HT-29 (cell line): Measurements from ENCODE around the gene DCP1B. TPM values are rescaled to one million over a fixed set of nuclear protein-coding genes. Genes with fewer than 3 reads are reported as not detected.

Experiments
- DNase-seq: peaks from one replicate; pipeline ENCODE4 v3.0.0-alpha.2; 2015; ENCODE audit warnings: low spot score
- total RNA-seq: library from RNA; depleted of rRNA; stranded (reverse); fragments of >200 nt; shearing (Covaris generic); gene quantifications from 2 replicates; pipeline ENCODE4 v1.2.3, GENCODE V29; 2014

Gene DCP1B
- total RNA-seq, 1 experiment from 2014 or later = 2.6 TPM

- DNase-seq = no peak
Observed at GRCh38 chr12:2017546-2018337, 13.5 kb upstream of the DCP1B start.

DNA sequence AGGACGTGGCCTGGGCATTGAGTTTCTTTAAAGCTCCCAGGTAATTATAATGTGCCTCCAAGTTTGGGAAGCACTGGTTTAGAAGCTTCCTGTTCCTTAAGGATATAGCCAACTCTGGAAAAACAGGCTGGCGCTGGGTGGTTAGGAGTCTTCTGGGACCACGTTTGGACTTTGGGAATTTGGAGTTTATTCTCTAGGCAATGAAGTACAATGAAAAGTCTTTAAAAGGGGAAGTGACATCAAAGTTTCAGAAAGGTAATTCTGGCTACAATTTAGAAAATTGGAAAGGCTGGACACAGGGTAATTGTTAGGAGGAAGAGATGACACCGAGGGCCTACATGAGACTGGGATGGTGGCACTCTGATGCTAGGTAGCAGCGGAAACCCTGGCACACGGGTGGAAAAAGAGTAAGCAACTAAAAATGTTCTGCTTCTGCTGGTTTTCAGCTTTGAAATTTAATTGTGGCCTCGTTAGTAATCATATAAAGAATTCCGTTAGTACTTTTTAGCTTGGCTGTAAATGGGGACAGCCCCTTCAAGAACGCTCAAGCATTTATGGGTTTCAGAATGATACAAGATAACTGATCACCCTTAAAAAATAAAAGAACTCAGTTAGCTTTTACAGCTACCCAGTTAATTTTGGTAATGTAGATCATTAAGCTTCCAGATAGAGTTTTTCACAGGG, 12.7 kb upstream of the DCP1B start:
- no peak for DNase-seq

GRCh38 chr12:2014231-2014630, 10.0 kb upstream of the DCP1B start:
- no peak for DNase-seq

- no peak for DNase-seq
Observed at GRCh38 chr12:2013527-2014223, 9.4 kb upstream of the DCP1B start.

GRCh38 chr12:2013086-2013485, 8.8 kb upstream of the DCP1B start:
- no peak for DNase-seq

DNA sequence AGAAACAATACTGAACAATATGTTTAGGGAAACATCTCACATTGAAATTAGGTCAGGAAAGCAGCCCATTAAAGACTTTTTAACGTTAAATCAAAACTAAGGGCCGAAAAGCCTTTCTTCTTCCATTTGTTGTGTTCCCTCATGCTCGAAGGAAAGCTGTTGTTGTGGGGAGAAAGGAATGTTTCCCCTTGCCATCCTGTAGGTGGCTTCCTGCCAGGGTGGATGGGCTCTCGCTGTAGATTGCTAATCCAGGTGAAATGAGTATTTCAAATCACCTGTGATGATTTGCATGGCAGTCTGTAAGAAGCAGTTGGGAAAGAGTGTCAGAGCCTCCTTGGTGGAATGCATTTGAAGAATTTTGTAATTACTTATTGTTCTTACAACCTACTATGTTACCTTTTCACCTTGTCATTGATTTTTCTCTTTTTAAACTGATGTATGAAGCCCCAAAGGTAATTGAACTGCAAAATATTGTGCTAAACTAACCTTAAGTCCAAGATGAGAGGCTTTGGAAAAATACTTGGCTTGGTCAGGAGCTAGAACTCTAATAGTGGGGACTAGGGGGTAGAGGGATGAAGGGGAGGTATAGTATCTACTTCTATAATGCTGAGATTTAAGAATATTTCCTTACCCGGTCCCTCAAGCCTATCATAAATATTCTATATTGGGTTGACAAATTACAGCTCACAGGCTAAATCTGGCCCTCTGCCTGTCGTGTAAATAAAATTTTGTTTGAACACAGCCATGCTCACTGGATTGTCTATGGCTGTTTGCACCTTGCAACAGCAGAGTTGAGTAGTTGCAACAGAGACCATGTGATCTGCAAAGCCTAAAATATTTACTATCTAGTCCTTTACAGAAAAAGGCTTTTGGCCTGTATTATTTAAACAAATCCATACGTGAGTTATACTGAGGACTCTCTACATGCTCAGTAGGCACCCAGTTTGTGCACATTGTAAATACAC, 7.7 kb upstream of the DCP1B start:
- DNase-seq = no peak

DNA sequence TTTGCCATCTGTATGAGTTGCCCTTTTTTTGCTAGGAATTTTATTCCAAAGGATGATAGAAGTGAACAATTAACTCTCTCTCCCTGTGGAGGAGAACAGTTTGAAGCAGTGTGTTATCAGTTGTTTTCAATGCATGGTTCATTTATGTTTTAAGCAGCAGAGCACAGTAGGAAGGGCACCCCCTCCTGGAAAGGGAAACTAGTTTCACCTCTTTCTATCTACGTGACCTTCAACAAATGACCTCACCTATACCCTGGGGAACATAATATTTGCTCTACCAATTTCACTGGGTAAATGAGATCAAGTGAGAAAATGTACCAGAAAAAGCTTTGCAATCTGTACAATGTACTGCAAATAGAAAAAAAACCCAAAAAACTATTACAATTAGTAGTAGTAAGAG, 5.4 kb upstream of the DCP1B start:
- DNase-seq = no peak

GRCh38 chr12:2008677-2009076, 4.4 kb upstream of the DCP1B start:
- no peak for DNase-seq

- peak; percentile 52 for DNase-seq
Observed at GRCh38 chr12:2003676-2004112, 563 bp downstream of the DCP1B start.

DNA sequence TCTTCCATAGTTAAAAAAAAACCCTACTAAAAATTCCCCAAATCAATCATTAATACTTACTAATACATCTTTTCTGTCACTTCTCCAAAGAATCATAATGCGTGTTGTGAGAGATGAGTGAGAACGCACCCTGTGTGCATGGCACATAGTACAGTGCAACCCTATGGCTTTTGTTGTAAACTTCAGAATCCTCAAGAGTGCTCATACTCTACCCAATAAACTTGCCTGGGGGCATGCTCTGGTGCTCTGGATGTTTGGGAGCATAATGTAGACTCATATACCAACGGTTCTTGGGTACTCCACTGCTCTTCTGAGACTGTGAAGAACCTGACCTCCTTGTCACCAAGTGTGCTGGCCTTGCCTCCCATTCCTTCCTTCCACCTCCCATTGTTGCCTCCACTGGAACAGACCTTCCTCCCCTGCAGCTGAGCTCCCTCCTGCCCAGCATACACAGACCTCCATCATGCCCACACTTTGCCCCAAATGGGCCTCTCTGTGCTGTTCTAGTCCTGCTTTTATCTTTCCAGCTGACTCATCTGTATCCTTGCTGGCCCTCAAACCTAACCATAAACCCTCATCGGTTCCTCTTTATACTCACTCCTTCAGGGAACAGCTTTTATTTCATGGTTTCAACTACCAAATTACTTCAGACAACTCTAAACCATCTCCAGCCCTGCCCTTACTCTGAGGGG, 8.9 kb downstream of the DCP1B start:
- DNase-seq = no peak

DNA sequence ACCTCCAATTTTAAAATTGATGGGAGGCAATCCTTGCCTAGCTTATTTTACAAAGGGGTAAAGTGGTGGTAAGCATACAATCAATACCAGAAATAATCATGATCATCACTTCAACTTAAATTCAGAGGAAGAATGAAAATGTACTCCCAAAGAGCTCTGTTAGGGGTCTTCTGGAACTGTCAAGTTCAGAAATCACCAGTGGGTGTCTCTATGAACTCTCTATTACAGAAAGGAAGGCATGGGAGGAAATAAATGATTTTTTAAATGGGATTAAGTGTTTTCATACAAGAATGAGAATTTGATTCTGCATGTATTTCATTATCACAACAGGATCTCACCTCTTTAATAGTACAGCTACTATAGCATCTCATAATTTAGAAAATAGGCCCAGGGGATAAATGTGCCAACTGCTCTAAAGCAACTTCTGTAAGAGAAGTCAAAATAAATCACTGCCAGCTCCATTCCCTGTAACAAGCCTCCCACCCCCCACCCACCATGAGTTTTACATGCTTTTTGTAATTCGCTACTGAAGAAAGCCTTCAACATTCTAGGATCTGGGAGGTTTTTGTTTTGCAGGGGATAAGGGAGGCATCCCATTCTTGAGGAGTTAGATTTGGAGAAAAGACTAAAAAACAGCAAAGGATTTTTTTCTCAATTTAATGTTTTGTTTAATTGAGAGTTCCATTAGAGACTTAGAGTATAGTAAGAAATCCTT, 9.7 kb downstream of the DCP1B start:
- no peak for DNase-seq

DNA sequence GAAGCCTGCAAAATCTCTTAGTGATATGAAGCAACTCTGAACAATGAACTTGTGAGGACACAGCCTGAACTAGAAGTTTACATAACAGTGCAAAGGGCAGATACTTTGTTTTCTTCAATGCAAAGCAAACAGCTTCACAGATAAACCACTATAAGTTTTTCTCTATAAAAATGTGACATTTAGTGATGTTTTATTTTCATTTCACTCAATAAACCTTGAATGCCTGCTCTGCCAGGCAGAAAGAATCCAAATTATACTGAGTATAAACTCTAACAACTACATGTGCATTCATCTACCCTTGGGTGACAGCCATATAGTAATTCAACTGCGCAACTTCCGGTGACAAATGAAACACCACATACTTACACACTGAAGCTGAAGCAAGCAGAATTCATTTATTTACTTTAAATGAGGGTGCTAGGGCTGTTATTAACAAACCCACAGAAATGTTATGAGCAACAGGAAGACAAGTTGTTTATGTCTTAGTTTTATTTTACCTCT, 10.3 kb downstream of the DCP1B start:
- DNase-seq = no peak

- no peak for DNase-seq
Observed at GRCh38 chr12:1993341-1993740, 10.9 kb downstream of the DCP1B start.

GRCh38 chr12:1992732-1993131, 11.5 kb downstream of the DCP1B start:
- peak; percentile 13 for DNase-seq

- DNase-seq = no peak
Observed at GRCh38 chr12:1989111-1989510, 15.1 kb downstream of the DCP1B start.

DNA sequence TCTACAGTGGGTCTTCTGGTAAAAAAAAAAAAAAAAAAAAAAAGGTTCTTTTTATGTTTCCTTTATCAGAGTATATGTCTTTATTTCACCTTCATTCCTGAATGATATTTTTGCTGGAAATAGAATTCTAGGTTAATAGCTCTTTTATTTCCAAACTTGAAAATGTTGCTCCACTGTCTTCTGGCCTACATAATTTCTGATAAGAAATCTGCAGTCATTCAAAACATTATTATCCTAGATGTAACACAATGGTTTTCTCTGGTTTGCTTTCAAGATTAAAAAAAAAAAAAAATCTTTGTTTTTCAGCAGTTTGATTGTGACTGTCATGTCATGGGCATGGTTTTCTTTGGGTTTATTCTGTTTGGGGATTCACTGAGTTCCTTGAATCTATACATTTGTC, 19.5 kb downstream of the DCP1B start:
- no peak for DNase-seq

DNA sequence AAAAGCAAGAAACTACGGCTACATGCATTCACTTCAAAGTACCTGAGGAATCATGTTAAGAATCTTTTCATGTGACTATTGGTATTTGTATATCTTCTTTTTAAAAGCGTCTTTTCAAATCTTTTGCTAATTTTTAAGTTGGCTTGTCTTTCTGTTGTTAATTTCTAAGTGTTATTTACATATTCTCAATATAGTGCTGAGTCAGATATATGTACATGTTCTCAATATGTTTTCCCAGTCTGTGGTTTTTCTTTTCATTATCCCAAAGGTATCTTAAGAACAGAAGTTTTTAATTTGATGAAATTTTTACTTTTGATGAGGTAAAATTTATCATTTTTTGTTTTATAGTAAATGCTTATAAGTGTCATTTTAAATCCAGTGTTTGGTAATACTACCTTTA, 24.0 kb downstream of the DCP1B start:
- no peak for DNase-seq

DNA sequence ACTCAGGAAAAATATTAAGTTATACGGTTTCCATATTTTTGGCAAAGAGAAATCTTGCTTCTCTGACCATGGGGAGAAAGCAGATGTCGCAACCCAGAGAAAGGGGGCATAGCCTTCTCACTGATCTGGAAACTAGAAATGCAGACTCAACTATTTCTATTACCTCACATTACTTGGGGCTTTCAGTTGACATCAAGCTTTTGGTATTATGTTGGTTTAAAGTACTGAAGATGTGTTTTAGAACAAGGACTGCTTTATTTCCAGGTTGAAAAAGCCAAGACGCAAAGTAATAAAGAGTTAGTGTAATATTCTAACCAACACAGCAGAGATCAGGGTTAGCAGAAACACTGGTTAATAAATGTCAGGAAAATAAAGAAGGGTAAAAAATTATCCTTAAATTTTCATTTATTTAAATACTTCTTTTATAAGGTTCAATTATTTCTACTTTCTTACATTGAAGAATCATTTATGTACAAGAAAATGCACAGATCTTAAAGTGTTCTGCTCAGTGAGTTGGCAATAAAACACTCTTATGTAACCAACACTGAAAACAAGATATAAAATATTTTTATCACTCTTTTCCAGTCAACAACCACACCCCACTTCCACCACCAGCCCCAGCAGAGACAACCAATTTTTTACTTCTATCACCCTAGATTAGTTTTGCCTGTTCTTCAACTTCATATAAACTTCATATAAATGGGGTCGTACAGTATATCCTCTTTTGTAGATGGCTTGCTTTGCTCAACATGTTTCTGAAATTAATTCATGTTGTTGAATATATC, 26.0 kb downstream of the DCP1B start:
- DNase-seq = no peak

DNA sequence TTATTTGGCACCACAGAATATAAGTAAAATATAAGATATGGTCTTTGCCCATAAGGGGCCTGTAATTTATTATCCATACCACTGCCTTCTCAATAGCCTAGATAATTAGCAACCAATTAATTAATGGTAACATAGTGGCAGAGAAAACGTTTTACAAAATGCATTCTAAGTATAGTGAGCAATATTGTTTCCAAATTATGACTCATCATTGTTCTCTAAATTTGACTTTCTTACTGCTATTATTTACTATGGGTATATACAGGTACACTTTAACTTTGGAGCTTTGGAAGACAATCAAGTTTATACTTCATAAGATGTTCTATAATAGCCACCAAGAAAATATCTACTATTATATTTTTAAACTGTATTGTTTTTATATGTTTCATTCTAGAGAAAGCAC, 26.7 kb downstream of the DCP1B start:
- no peak for DNase-seq
